K562 (cell line): ENCODE results near the gene GPC3. TPM values are rescaled to one million over a fixed set of nuclear protein-coding genes. Genes with fewer than 3 reads are reported as not detected.

Source experiments
- ARID2 ChIP-seq: fragments of 450-650 bp; IDR thresholded peaks from 2 replicates; pipeline ENCODE4 v1.6.1; 2017; ENCODE audit warnings: antibody characterized with exemption, mild to moderate bottlenecking
- ELF1 ChIP-seq: fragments of 200-800 bp; sonication (Bioruptor generic); IDR thresholded peaks from 2 replicates; pipeline ENCODE4 v1.6.1; 2016; ENCODE audit warnings: missing genetic modification characterization, missing compliant biosample characterization
- FOXJ2 ChIP-seq: fragments of 200-800 bp; sonication (Bioruptor generic); IDR thresholded peaks from 2 replicates; pipeline ENCODE4 v1.6.1; 2016; ENCODE audit warnings: missing genetic modification characterization, missing compliant biosample characterization
- HOXB6 ChIP-seq: fragments of 250-450 bp; sonication (Bioruptor Pico); IDR thresholded peaks from 2 replicates; pipeline ENCODE4 v1.5.1; 2022; ENCODE audit warnings: mild to moderate bottlenecking, borderline replicate concordance
- SRSF9 ChIP-seq: fragments of 200-400 bp; formaldehyde crosslinking; IDR thresholded peaks from 2 replicates; pipeline ENCODE4 v1.6.1; 2017; ENCODE audit warnings: low read depth, low read length, borderline replicate concordance
- XRCC5 ChIP-seq: fragments of 200-400 bp; formaldehyde crosslinking; IDR thresholded peaks from 2 replicates; pipeline ENCODE4 v1.6.1; 2017; ENCODE audit warnings: low read depth, mild to moderate bottlenecking, low read length
- ZBTB2 ChIP-seq: fragments of 450-650 bp; IDR thresholded peaks from 2 replicates; pipeline ENCODE4 v1.6.1; 2016; ENCODE audit warnings: antibody characterized with exemption
- ZMIZ1 ChIP-seq, 2 experiments: fragments of 150-350 bp in 1 of 2; IDR thresholded peaks; 2 replicates each; pipeline ENCODE4 v1.6.1; 2012 to 2016; ENCODE audit warnings: low read depth in 2 of 2, low read length in 2 of 2, mild to moderate bottlenecking in 1 of 2, moderate library complexity in 1 of 2
- ZNF830 ChIP-seq: fragments of 250-450 bp; sonication (Bioruptor Pico); IDR thresholded peaks from 2 replicates; pipeline ENCODE4 v1.5.0; 2021; ENCODE audit warnings: mild to moderate bottlenecking
- polyA plus RNA-seq, 8 experiments: library from polyadenylated mRNA; depleted of rRNA in 4 of 8; stranded (reverse) in 5 of 8; unstranded in 3 of 8; fragments of >200 nt; fragmentation: Nextera tagmentation in 2 of 8; fragmentation: Illumina TruSeq in 1 of 8; extraction: Ambion mirVana in 2 of 8; extraction: Trizol in 1 of 8; gene quantifications; 2 replicates each; pipeline versions ENCODE4 v1.2.1 to v1.2.3, GENCODE V29; 2011 to 2014; ENCODE audit warnings: inconsistent platforms in 1 of 8, missing spikeins in 1 of 8
- total RNA-seq, 7 experiments: library from RNA; depleted of rRNA in 6 of 7; stranded (reverse); fragments of >200 nt in 6 of 7; fragmentation: Illumina TruSeq in 2 of 7; extraction: Trizol in 2 of 7; gene quantifications; 2 replicates each; pipeline versions ENCODE4 v1.2.1 to v1.2.3, GENCODE V29; 2011 to 2021; ENCODE audit warnings: low replicate concordance in 1 of 7
- TF ChIP-seq, protein P1 (sequence below): IDR thresholded peaks from 2 replicates; pipeline ENCODE4 v1.6.1; 2012; ENCODE audit warnings: low read depth, low read length, improper control_type of control experiment, borderline replicate concordance
- TF ChIP-seq, protein P2 (sequence below): fragments of 250-450 bp; sonication (Bioruptor Pico); IDR thresholded peaks from 2 replicates; pipeline ENCODE4 v1.5.0; 2021
- TF ChIP-seq, protein P3 (sequence below): fragments of 250-450 bp; sonication (Bioruptor Pico); IDR thresholded peaks from 2 replicates; pipeline ENCODE4 v1.9.0; 2021; ENCODE audit warnings: mild to moderate bottlenecking, inconsistent platforms

GPC3 gene
- total and polyA plus RNA-seq, 9 of the 15 experiments (the other 6 are each of a cell fraction or from before 2014, with no cell fraction given): 0.42 TPM; not detected in 8

GRCh38 chrX:133840415-133840814, 145.0 kb downstream of the GPC3 start (continued):
- TF ChIP-seq ZMIZ1 (IDR thresholded peaks at IDR 0.05; ENCODE audit: low read depth in 2 of 2, low read length in 2 of 2) (no peak), XRCC5 (no peak), ZNF830 (CRISPR knock-in tag) (no peak), ELF1 (tag) (no peak), ARID2 (no peak), HOXB6 (CRISPR knock-in tag) (no peak), SRSF9 (no peak), ZBTB2 (no peak), FOXJ2 (tag) (no peak)
- TF ChIP-seq, protein P1, sequence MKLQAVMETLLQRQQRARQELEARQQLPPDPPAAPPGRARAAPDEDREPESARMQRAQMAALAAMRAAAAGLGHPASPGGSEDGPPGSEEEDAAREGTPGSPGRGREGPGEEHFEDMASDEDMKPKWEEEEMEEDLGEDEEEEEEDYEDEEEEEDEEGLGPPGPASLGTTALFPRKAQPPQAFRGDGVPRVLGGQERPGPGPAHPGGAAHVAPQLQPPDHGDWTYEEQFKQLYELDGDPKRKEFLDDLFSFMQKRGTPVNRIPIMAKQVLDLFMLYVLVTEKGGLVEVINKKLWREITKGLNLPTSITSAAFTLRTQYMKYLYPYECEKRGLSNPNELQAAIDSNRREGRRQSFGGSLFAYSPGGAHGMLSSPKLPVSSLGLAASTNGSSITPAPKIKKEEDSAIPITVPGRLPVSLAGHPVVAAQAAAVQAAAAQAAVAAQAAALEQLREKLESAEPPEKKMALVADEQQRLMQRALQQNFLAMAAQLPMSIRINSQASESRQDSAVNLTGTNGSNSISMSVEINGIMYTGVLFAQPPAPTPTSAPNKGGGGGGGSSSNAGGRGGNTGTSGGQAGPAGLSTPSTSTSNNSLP: no peak
- TF ChIP-seq, protein P2, sequence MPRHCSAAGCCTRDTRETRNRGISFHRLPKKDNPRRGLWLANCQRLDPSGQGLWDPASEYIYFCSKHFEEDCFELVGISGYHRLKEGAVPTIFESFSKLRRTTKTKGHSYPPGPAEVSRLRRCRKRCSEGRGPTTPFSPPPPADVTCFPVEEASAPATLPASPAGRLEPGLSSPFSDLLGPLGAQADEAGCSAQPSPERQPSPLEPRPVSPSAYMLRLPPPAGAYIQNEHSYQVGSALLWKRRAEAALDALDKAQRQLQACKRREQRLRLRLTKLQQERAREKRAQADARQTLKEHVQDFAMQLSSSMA (CRISPR knock-in tag): no peak
- TF ChIP-seq, protein P3, sequence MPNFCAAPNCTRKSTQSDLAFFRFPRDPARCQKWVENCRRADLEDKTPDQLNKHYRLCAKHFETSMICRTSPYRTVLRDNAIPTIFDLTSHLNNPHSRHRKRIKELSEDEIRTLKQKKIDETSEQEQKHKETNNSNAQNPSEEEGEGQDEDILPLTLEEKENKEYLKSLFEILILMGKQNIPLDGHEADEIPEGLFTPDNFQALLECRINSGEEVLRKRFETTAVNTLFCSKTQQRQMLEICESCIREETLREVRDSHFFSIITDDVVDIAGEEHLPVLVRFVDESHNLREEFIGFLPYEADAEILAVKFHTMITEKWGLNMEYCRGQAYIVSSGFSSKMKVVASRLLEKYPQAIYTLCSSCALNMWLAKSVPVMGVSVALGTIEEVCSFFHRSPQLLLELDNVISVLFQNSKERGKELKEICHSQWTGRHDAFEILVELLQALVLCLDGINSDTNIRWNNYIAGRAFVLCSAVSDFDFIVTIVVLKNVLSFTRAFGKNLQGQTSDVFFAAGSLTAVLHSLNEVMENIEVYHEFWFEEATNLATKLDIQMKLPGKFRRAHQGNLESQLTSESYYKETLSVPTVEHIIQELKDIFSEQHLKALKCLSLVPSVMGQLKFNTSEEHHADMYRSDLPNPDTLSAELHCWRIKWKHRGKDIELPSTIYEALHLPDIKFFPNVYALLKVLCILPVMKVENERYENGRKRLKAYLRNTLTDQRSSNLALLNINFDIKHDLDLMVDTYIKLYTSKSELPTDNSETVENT (CRISPR knock-in tag): no peak
